Smooth muscle cell (in vitro differentiated cells): ENCODE measurements around the gene ANAPC13. TPM values are rescaled to one million over a fixed set of nuclear protein-coding genes. Genes with fewer than 3 reads are reported as not detected.

Experiments used
- DNase-seq: peaks from one replicate; lab custom pipeline; 2025; ENCODE audit not compliant: unreplicated experiment; lab: John Stamatoyannopoulos, UW
- H2AFZ ChIP-seq: fragments of 200-600 bp; sonication (generic); 2 replicates; pipeline ENCODE4 v1.6.0; 2016; ENCODE audit warnings: antibody characterized with exemption, low read depth, mild to moderate bottlenecking
- H3F3A ChIP-seq: fragments of 200-600 bp; sonication (generic); 2 replicates; pipeline ENCODE4 v1.6.0; 2017; ENCODE audit warnings: antibody characterized with exemption, low read depth
- H3K27ac ChIP-seq: fragments of 200-600 bp; sonication (generic); 2 replicates; pipeline ENCODE4 v1.5.1; 2016; ENCODE audit warnings: low read depth, mild to moderate bottlenecking
- H3K27me3 ChIP-seq: fragments of 200-600 bp; sonication (generic); 2 replicates; pipeline ENCODE4 v1.6.1; 2016; ENCODE audit warnings: low read depth, mild to moderate bottlenecking
- H3K36me3 ChIP-seq: fragments of 200-600 bp; sonication (generic); 2 replicates; pipeline ENCODE4 v1.5.1; 2016; ENCODE audit warnings: low read depth
- H3K4me1 ChIP-seq: fragments of 200-600 bp; sonication (generic); 2 replicates; pipeline ENCODE4 v1.5.1; 2016; ENCODE audit warnings: low read depth
- H3K4me2 ChIP-seq: fragments of 200-600 bp; sonication (generic); 2 replicates; pipeline ENCODE4 v1.6.0; 2016; ENCODE audit warnings: mild to moderate bottlenecking
- H3K4me3 ChIP-seq: fragments of 200-600 bp; sonication (generic); 2 replicates; pipeline ENCODE4 v1.5.1; 2016; ENCODE audit warnings: mild to moderate bottlenecking
- H3K79me2 ChIP-seq: fragments of 200-600 bp; sonication (generic); 2 replicates; pipeline ENCODE4 v1.6.0; 2016; ENCODE audit warnings: low read depth, mild to moderate bottlenecking
- H3K9ac ChIP-seq: fragments of 200-600 bp; sonication (generic); 2 replicates; pipeline ENCODE4 v1.6.0; 2016; ENCODE audit warnings: low read depth
- H3K9me3 ChIP-seq: fragments of 200-600 bp; sonication (generic); replicated peaks from 2 replicates; pipeline ENCODE4 v1.5.1; 2016; ENCODE audit warnings: low read depth
- H4K20me1 ChIP-seq: fragments of 200-600 bp; sonication (generic); 2 replicates; pipeline ENCODE4 v1.6.0; 2016; ENCODE audit warnings: low read depth
- CTCF ChIP-seq: fragments of 200-600 bp; sonication (generic); IDR thresholded peaks from 2 replicates; pipeline ENCODE4 v1.5.1; 2017; ENCODE audit warnings: borderline replicate concordance, mild to moderate bottlenecking, antibody characterized with exemption; ENCODE audit not compliant: insufficient read depth, poor library complexity, severe bottlenecking
- WGBS: methylation state at CpG from one replicate; pipeline ENCODE4 v1.1.7; 2016; ENCODE audit warnings: low lambda C conversion rate; 5-methylcytosine and 5-hydroxymethylcytosine counted together
- polyA plus RNA-seq: library from polyadenylated mRNA; unstranded; fragments of >200 nt; fragmentation: Nextera tagmentation; extraction: Ambion mirVana; gene quantifications from 2 replicates; pipeline ENCODE4 v1.2.1, GENCODE V29; 2016
- total RNA-seq: library from RNA; depleted of rRNA; stranded (reverse); fragments of >200 nt; gene quantifications from 2 replicates; pipeline ENCODE4 v1.2.3, GENCODE V29; 2014

The ANAPC13 gene
- total and polyA plus RNA-seq, 2 experiments from 2014 or later: 114 to 115 TPM

GRCh38 chr3:134495980-134496379 lies 10.2 kb upstream of the ANAPC13 start:
- Histone ChIP-seq H3F3A (no peaks in the 10 kb centered on the region), H3K27me3 (no peaks in the 10 kb centered on the region), H3K79me2 (peaks cover 83% of the 10 kb centered on the region), H2AFZ (no peak overlapping the region), H3K4me2 (no peak overlapping the region), H3K4me3 (no peak overlapping the region), H3K36me3 (peaks cover 3% of the 10 kb centered on the region), H4K20me1 (peaks cover 66% of the 10 kb centered on the region), H3K4me1 (no peaks in the 10 kb centered on the region), H3K9ac (no peak overlapping the region), H3K9me3 (no peaks in the 10 kb centered on the region), H3K27ac (no peak overlapping the region)
- DNase-seq: no peak
- no peak for TF ChIP-seq CTCF

DNA sequence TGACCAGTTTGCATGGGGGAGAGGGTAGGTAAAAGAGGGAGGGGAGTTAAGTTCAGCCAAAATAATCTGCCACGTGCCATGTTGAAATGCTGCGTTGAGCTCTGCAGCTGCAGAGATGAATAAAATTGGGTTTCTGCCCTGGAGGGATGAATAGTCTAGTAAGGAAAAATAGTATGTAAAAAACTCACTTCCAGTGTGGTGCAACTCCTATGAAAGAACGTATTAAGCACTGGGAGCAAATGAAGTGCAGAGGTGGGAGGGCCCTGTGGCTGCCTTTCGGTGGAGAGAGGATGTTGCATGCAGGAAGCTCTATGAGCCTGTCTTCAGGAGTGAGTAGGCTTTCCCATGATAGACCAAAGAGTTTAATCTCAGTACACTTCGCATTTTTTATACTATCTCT lies 8.7 kb upstream of the ANAPC13 start:
- TF ChIP-seq CTCF: no peak

GRCh38 chr3:134487406-134487805 lies 1.6 kb upstream of the ANAPC13 start:
- H3K79me2 ChIP-seq: peaks cover 70% of the 10 kb centered on the region
- 73% methylated on average over 5 of the region's 5 CpGs for WGBS

More for the DNA sequence above, 8.7 kb upstream of the ANAPC13 start:
- Histone ChIP-seq H3K4me2 (no peak overlapping the region), H3K9ac (no peak overlapping the region), H3F3A (no peaks in the 10 kb centered on the region), H3K27me3 (no peaks in the 10 kb centered on the region), H3K79me2 (peaks cover 87% of the 10 kb centered on the region), H4K20me1 (peaks cover 68% of the 10 kb centered on the region), H2AFZ (no peak overlapping the region), H3K9me3 (no peaks in the 10 kb centered on the region), H3K4me3 (no peak overlapping the region), H3K27ac (no peak overlapping the region), H3K4me1 (no peaks in the 10 kb centered on the region), H3K36me3 (peaks cover 3% of the 10 kb centered on the region)
- WGBS: 96% methylated on average over 5 of the region's 5 CpGs
- no peak for DNase-seq

More at GRCh38 chr3:134487406-134487805, 1.6 kb upstream of the ANAPC13 start:
- H3K9me3 ChIP-seq: no peaks in the 10 kb centered on the region
- H3K4me2 ChIP-seq: peak overlapping the region; percentile 98
- DNase-seq: no peak
- H3K4me3 ChIP-seq: peak overlapping the region; percentile 85
- H3K4me1 ChIP-seq: peaks cover 16% of the 10 kb centered on the region
- peaks cover 26% of the 10 kb centered on the region for H4K20me1 ChIP-seq
- no peak overlapping the region for H2AFZ ChIP-seq
- no peak for TF ChIP-seq CTCF
- H3K36me3 ChIP-seq: no peaks in the 10 kb centered on the region
- H3F3A ChIP-seq: no peaks in the 10 kb centered on the region
- H3K9ac ChIP-seq: no peak overlapping the region
- H3K27ac ChIP-seq: no peak overlapping the region
- no peaks in the 10 kb centered on the region for H3K27me3 ChIP-seq
